HEK293T (cell line): ENCODE data around the gene CBY1.

Experiments
- CTCF ChIA-PET: fragments of 350-600 bp; formaldehyde crosslinking; extraction: SDS; loops from one replicate; lab custom pipeline; 2021; ENCODE audit warnings: antibody characterized with exemption, inconsistent platforms; lab: Yijun Ruan, JAX
- POLR2A ChIA-PET: fragments of 350-600 bp; formaldehyde crosslinking; extraction: SDS; loops from one replicate; lab custom pipeline; 2020; ENCODE audit warnings: antibody characterized with exemption, inconsistent platforms; lab: Yijun Ruan, JAX
- DNase-seq: peaks from one replicate; pipeline ENCODE4 v3.0.0; 2012; ENCODE audit warnings: mixed read lengths; ENCODE audit errors: extremely low spot score
- ARNT ChIP-seq: fragments of 450-650 bp; IDR thresholded peaks from 2 replicates; pipeline ENCODE4 v1.6.1; 2017; ENCODE audit warnings: mild to moderate bottlenecking
- BHLHE40 ChIP-seq: fragments of 450-650 bp; IDR thresholded peaks from 2 replicates; pipeline ENCODE4 v1.6.1; 2016; ENCODE audit warnings: mild to moderate bottlenecking, moderate library complexity, borderline replicate concordance
- CTBP1 ChIP-seq: fragments of 450-650 bp; IDR thresholded peaks from 2 replicates; pipeline ENCODE4 v1.6.1; 2016; ENCODE audit warnings: borderline replicate concordance
- ELF4 ChIP-seq: fragments of 450-650 bp; IDR thresholded peaks from 2 replicates; pipeline ENCODE4 v1.6.1; 2017; ENCODE audit warnings: antibody characterized with exemption
- FOXA1 ChIP-seq: fragments of 450-650 bp; IDR thresholded peaks from 2 replicates; pipeline ENCODE4 v1.6.1; 2016; ENCODE audit warnings: mild to moderate bottlenecking
- FOXK2 ChIP-seq: fragments of 450-650 bp; IDR thresholded peaks from 2 replicates; pipeline ENCODE4 v1.6.1; 2016; ENCODE audit warnings: mild to moderate bottlenecking
- FOXM1 ChIP-seq: fragments of 450-650 bp; IDR thresholded peaks from 2 replicates; pipeline ENCODE4 v1.6.1; 2017; ENCODE audit warnings: mild to moderate bottlenecking, borderline replicate concordance
- HDGF ChIP-seq: fragments of 450-650 bp; IDR thresholded peaks from 2 replicates; pipeline ENCODE4 v1.6.1; 2017; ENCODE audit warnings: antibody characterized with exemption, borderline replicate concordance
- L3MBTL2 ChIP-seq: fragments of 450-650 bp; conservative IDR thresholded peaks from 2 replicates; pipeline ENCODE4 v1.6.1; 2016; ENCODE audit warnings: mild to moderate bottlenecking
- LEF1 ChIP-seq: fragments of 450-650 bp; IDR thresholded peaks from 2 replicates; pipeline ENCODE4 v1.6.1; 2017; ENCODE audit warnings: mild to moderate bottlenecking, borderline replicate concordance
- NFRKB ChIP-seq: fragments of 450-650 bp; IDR thresholded peaks from 2 replicates; pipeline ENCODE4 v1.6.1; 2016; ENCODE audit warnings: mild to moderate bottlenecking, moderate library complexity
- PKNOX1 ChIP-seq: fragments of 450-650 bp; IDR thresholded peaks from 2 replicates; pipeline ENCODE4 v1.6.1; 2016
- SP1 ChIP-seq: fragments of 450-650 bp; IDR thresholded peaks from 2 replicates; pipeline ENCODE4 v1.6.1; 2017
- SUZ12 ChIP-seq: fragments of 450-650 bp; IDR thresholded peaks from 2 replicates; pipeline ENCODE4 v1.6.1; 2016; ENCODE audit warnings: mild to moderate bottlenecking
- TARDBP ChIP-seq: fragments of 450-650 bp; IDR thresholded peaks from 2 replicates; pipeline ENCODE4 v1.6.1; 2016
- ZNF384 ChIP-seq: fragments of 450-650 bp; IDR thresholded peaks from 2 replicates; pipeline ENCODE4 v1.6.1; 2016

Gene CBY1

DNA sequence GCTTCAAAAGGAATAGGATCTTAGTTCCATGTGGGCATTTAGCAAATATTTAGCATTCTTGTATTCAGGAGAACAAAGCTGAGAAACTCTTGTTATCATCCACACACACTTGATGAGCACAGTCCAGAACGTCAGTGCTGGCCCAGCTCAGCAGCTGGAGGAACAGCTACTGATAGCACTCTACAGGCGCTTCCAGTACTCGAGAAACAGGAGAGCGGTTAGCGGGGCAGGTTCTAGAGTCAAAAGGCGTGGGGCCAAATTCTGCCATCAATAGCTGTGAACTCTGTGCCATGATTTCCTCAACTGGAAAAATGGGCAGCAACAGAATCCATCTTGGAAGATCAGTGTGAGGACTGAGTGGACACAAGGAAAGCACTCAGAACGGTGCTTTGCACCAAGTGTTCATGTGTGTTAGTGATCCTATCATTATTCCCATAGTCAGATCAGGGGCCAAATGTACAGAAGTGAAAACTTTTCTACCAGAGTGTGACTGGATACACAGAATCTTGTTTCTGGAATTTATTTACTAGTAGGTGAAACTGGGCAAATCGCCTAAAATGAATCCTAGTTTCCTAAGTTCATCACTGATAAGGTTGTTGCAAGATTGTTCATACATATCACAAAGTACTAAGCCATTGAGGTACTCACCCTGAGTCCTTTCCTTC is 41.1 kb downstream of the CBY1 start:
- DNase-seq: no peak
- TF ChIP-seq TARDBP: no peak
- TF ChIP-seq ELF4: no peak
- no peak for TF ChIP-seq FOXK2
- TF ChIP-seq HDGF: no peak
- TF ChIP-seq L3MBTL2: no peak
- TF ChIP-seq NFRKB: no peak
- no peak for TF ChIP-seq SUZ12
- TF ChIP-seq FOXA1: no peak
- no peak for TF ChIP-seq CTBP1
- TF ChIP-seq SP1: no peak
- no peak for TF ChIP-seq ARNT
- TF ChIP-seq LEF1: no peak
- no peak for TF ChIP-seq FOXM1
- no peak for TF ChIP-seq PKNOX1
- TF ChIP-seq BHLHE40: no peak
- TF ChIP-seq ZNF384: no peak
- ChIA-PET CTCF (interaction anchor here (0.7 to 0.9 kb wide), 2 partner anchors 16 to 33 kb away, joined by 4 read pairs; partner anchors contain the start of gene TOMM22), POLR2A (interaction anchor here (1.1 to 4.4 kb wide), 4 partner anchors 8 to 19 kb away, joined by 3 to 65 read pairs (median 6); partner anchors contain the start of genes GTPBP1 and TOMM22)

- no peak for DNase-seq
- TF ChIP-seq CTBP1: no peak
- no peak for TF ChIP-seq TARDBP
- TF ChIP-seq NFRKB: no peak
- no peak for TF ChIP-seq ARNT
- no peak for TF ChIP-seq L3MBTL2
- TF ChIP-seq SUZ12: no peak
- TF ChIP-seq LEF1: no peak
- TF ChIP-seq ELF4: no peak
- no peak for TF ChIP-seq SP1
- no peak for TF ChIP-seq BHLHE40
- no peak for TF ChIP-seq HDGF
- POLR2A ChIA-PET: interaction anchor here (1.1 to 4.4 kb wide), 6 partner anchors 13 to 621 kb away, joined by 3 to 65 read pairs (median 6); partner anchors contain the start of genes RPL3 and TOMM22
- CTCF ChIA-PET: interaction anchor here (0.6 to 1.4 kb wide), 2 partner anchors 17 to 125 kb away, joined by 4 to 5 read pairs; partner anchors contain the start of gene TOMM22
Measured at GRCh38 chr22:38698407-38699094, 42.1 kb downstream of the CBY1 start.

DNA sequence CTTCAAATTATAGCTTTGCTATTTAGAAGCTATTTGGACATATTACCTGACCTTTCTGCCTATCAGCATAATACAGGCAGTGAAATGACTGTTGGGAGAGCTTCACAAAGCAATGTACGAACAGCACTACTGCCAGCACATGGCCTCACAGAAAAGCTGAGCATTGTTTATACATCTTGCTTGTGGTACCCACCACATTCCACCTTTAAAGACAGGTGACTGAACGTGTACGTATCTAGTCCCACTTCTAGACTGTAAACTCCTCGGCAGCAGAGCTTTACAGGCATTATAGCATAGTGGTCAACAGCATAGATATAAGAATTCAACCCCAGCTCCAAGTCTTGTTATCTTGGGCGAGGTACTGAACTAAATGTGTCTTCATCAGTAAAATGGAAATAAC is 42.7 kb downstream of the CBY1 start:
- no peak for TF ChIP-seq NFRKB
- TF ChIP-seq ARNT: no peak
- no peak for TF ChIP-seq HDGF
- no peak for TF ChIP-seq ELF4
- no peak for TF ChIP-seq LEF1
- TF ChIP-seq FOXM1: no peak
- TF ChIP-seq CTBP1: no peak
- no peak for TF ChIP-seq BHLHE40
- TF ChIP-seq SUZ12: no peak
- no peak for TF ChIP-seq FOXK2
- TF ChIP-seq ZNF384: no peak
- TF ChIP-seq SP1: no peak
- no peak for TF ChIP-seq PKNOX1
- no peak for TF ChIP-seq L3MBTL2
- TF ChIP-seq TARDBP: no peak
- ChIA-PET POLR2A (interaction anchor here (0.7 to 4.4 kb wide), 8 partner anchors 9 to 620 kb away, joined by 3 to 65 read pairs (median 6); partner anchors contain the start of genes RPL3 and TOMM22), CTCF (interaction anchor here (0.6 to 1.4 kb wide), 2 partner anchors 18 to 125 kb away, joined by 4 to 5 read pairs; partner anchors contain the start of gene TOMM22)
- DNase-seq: no peak

DNA sequence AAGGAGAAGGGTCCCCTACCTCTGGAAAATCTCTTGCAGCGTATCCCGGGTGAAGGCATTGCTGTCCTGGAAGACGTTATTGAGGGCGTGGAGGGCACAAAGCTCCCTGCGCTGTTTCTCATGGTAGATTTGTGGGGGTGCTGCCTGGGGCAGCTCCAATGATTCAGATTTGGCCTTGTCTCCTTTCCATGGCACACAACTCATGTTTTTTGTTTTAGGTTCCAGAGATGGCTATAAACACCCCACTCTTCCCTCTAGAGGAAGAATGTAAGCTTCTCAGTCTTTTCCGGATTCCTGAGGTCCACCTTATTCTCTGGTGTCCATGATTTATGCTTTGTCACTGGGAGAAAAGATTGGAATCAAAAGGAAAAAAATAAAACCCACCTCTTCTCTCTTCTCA is 43.3 kb downstream of the CBY1 start:
- DNase-seq: no peak
- CTCF ChIA-PET: interaction anchor here (1.4 kb wide), 1 partner anchor 18 kb away, joined by 5 read pairs; the partner anchor contains the start of gene TOMM22
- POLR2A ChIA-PET: interaction anchor here (0.7 to 4.4 kb wide), 8 partner anchors 8 to 619 kb away, joined by 3 to 65 read pairs (median 6); partner anchors contain the start of genes RPL3 and TOMM22
- TF ChIP-seq PKNOX1 (peak; percentile 76), CTBP1 (no peak)

DNA sequence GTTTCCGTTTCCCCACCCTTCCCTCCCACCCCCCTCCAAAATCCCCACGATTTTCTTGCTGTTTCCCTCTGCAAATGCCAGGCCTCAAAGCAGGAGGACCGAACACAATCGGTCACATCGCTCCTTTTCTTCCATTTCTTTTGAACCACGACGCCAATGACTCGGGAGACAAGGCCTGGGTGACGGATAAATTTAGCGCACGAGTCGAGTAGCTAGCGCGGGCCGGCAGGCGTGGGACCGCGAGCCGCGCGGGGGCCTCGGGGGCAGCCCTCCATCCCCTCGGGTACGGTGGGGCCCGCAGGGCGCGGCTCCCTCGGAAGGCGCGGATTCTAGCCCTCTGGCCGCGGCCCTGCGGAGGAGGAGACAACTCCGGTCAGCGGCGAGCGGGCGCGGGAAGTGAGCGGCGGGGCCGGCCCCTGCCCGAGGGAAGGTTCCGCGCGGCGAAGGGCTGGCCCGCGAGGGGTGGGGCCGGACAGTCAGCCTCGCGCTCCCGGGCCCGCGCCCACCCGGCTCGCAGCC is 43.9 kb downstream of the CBY1 start:
- ChIA-PET CTCF (no interaction called here), POLR2A (interaction anchor here (1.5 to 4.4 kb wide), 3 partner anchors 12 to 619 kb away, joined by 7 to 65 read pairs (median 7); partner anchors contain the start of genes RPL3 and TOMM22)
- TF ChIP-seq ELF4 (no peak), FOXA1 (no peak), L3MBTL2 (peak; percentile 64)
- no peak for DNase-seq
